DOHH2 (cell line): ENCODE results near the gene STK32B.

Experiments used
- EZH2phosphoT487 ChIP-seq: fragments of 200-600 bp; sonication (generic); IDR thresholded peaks from 2 replicates; pipeline ENCODE4 v1.6.1; 2017; ENCODE audit warnings: borderline replicate concordance, mild to moderate bottlenecking, antibody characterized with exemption, low read length, moderate library complexity, mixed read lengths
- TF ChIP-seq, protein P1 (sequence below): fragments of 200-600 bp; sonication (generic); IDR thresholded peaks from one replicate; pipeline ENCODE4 v1.5.1; 2014; ENCODE audit warnings: antibody characterized with exemption, mild to moderate bottlenecking, low read depth, low read length; ENCODE audit not compliant: poor library complexity, severe bottlenecking

DNA sequence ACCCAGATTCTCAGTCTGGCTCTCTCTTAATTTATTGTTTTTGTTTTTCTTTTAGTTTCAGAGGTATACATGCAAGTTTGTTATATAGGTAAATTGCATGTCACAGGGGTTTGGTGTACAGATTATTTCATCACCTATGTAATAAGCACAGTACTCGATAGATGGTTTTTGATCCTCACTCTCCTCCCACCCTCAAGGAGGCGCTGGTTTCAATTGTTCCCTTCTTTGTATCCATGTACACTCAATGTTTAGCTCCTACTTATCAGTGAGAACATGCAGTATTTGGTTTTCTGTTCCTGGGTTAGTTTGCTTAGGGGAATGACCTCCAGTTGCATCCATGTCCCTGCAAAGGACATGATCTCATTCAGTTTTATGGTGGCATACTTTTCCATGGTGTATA is 198.4 kb downstream of the STK32B start:
- TF ChIP-seq, protein P1, sequence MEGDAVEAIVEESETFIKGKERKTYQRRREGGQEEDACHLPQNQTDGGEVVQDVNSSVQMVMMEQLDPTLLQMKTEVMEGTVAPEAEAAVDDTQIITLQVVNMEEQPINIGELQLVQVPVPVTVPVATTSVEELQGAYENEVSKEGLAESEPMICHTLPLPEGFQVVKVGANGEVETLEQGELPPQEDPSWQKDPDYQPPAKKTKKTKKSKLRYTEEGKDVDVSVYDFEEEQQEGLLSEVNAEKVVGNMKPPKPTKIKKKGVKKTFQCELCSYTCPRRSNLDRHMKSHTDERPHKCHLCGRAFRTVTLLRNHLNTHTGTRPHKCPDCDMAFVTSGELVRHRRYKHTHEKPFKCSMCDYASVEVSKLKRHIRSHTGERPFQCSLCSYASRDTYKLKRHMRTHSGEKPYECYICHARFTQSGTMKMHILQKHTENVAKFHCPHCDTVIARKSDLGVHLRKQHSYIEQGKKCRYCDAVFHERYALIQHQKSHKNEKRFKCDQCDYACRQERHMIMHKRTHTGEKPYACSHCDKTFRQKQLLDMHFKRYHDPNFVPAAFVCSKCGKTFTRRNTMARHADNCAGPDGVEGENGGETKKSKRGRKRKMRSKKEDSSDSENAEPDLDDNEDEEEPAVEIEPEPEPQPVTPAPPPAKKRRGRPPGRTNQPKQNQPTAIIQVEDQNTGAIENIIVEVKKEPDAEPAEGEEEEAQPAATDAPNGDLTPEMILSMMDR, result no peak
- no peak for TF ChIP-seq EZH2phosphoT487
